Esophagus squamous epithelium (tissue), 4 donors: ENCODE data around the gene THSD8.

Experiments
- POLR2A ChIP-seq, 4 donors: fragments of 450-650 bp; IDR thresholded peaks; one replicate each; pipeline ENCODE4 v1.6.1; 2017; ENCODE audit warnings: antibody characterized with exemption in 4 of 4, mild to moderate bottlenecking in 4 of 4, moderate library complexity in 3 of 4
- TF ChIP-seq, protein P1 (sequence below), 6 experiments: fragments of 450-650 bp in 4 of 6; fragments of 200-600 bp in 2 of 6; sonication (generic) in 2 of 6; IDR thresholded peaks; one replicate each; pipeline ENCODE4 v1.5.1; 2016 to 2019; ENCODE audit warnings: antibody characterized with exemption in 6 of 6, mild to moderate bottlenecking in 4 of 6, moderate library complexity in 4 of 6

DNA sequence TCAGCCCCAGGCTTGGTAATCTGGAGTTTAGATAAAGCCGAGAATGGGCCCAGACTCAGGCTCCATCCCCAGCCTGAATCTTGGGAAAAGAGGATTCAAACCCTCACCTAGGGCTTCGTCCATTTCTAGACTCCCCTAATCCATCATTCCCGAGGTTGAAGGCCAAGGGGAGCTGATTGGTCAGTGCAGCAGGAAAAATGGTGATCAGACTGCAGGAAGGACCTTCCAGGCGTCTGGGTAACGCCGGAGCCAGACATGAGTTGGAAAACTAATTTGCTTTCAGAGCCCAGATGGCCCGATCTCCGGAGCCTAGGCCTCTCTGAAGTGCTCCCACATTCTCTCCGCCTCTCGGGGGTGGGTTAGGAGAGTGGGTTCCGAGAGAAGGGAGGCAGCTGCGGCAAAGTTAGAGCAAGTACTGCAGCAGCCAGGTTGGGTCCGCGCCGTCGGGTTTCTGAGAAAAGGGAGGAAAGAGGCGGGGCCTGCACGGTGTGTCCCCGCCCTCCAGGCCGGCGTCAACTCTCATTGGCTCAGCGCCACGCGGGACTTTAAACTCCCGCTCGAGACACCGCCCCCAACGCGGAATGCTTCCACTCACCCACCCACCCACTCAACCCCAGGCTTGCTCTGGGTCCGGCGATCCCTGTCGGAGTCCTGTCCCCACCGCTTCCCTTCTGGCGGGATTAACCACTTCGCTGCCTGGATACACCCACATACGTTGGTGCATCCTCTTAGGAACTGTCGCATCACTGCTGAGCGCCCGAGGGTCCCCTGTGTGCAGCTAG, 33.3 kb downstream of the THSD8 start:
- no peak for TF ChIP-seq POLR2A (IDR thresholded peaks at IDR 0.05)
- TF ChIP-seq, protein P1, sequence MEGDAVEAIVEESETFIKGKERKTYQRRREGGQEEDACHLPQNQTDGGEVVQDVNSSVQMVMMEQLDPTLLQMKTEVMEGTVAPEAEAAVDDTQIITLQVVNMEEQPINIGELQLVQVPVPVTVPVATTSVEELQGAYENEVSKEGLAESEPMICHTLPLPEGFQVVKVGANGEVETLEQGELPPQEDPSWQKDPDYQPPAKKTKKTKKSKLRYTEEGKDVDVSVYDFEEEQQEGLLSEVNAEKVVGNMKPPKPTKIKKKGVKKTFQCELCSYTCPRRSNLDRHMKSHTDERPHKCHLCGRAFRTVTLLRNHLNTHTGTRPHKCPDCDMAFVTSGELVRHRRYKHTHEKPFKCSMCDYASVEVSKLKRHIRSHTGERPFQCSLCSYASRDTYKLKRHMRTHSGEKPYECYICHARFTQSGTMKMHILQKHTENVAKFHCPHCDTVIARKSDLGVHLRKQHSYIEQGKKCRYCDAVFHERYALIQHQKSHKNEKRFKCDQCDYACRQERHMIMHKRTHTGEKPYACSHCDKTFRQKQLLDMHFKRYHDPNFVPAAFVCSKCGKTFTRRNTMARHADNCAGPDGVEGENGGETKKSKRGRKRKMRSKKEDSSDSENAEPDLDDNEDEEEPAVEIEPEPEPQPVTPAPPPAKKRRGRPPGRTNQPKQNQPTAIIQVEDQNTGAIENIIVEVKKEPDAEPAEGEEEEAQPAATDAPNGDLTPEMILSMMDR (IDR thresholded peaks at IDR 0.05): no peak
